Colonic mucosa (tissue), 4 donors: ENCODE data around the gene PCDHGA4. TPM values are rescaled to one million over a fixed set of nuclear protein-coding genes. Genes with fewer than 3 reads are reported as not detected.
"Not testable (repeated sequence)": the region's sequence is repeated elsewhere in the genome, so short reads cannot be mapped to it uniquely, and the experiment has no call there.

Experiments
- DNase-seq: peaks from one replicate; pipeline ENCODE4 v3.0.0-alpha.2; 2020
- H3K27ac ChIP-seq: fragments of 200-600 bp; one replicate; pipeline ENCODE4 v1.8.0; 2021
- H3K27me3 ChIP-seq: fragments of 200-600 bp; one replicate; pipeline ENCODE4 v1.8.0; 2021
- H3K36me3 ChIP-seq: fragments of 200-600 bp; one replicate; pipeline ENCODE4 v1.8.0; 2021
- H3K4me1 ChIP-seq: fragments of 200-600 bp; one replicate; pipeline ENCODE4 v1.8.0; 2021; ENCODE audit warnings: mild to moderate bottlenecking
- H3K4me3 ChIP-seq: fragments of 200-600 bp; one replicate; pipeline ENCODE4 v1.8.0; 2021
- H3K9ac ChIP-seq, 2 donors: one replicate each; pipeline ENCODE4 v1.7.0; 2013; ENCODE audit warnings: control low read depth in 2 of 2, low read depth in 2 of 2, low read length in 2 of 2
- H3K9me3 ChIP-seq: fragments of 200-600 bp; one replicate; pipeline ENCODE4 v1.8.0; 2021
- CTCF ChIP-seq: fragments of 200-600 bp; IDR thresholded peaks from one replicate; pipeline ENCODE4 v1.8.0; 2022; ENCODE audit warnings: antibody characterized with exemption, mild to moderate bottlenecking
- intact Hi-C: fragments of 100-400 bp; cut with DNase I; formaldehyde crosslinking; loops from one replicate; pipeline ENCODE4 v1.14.1; 2022
- total RNA-seq, 2 donors: library from RNA; stranded (reverse); fragmentation: NEBNext Ultra II Directional in 1 of 2; extraction: Animal tissue kit (Norgen Biotek cat#: 25700) in 1 of 2; gene quantifications; one replicate each; pipeline ENCODE4 v1.2.1, GENCODE V29; 2021
- donor health status: healthy.
- donor health status: DM: no; HTN: no; CAD: no.
- donor health status: DM: no; HTN: no; CAD: no.

Gene PCDHGA4
- total RNA-seq = 1 to 10 TPM in 1 of 2 donors, under 1 TPM in 1; 0.20 to 1.4 TPM

DNA sequence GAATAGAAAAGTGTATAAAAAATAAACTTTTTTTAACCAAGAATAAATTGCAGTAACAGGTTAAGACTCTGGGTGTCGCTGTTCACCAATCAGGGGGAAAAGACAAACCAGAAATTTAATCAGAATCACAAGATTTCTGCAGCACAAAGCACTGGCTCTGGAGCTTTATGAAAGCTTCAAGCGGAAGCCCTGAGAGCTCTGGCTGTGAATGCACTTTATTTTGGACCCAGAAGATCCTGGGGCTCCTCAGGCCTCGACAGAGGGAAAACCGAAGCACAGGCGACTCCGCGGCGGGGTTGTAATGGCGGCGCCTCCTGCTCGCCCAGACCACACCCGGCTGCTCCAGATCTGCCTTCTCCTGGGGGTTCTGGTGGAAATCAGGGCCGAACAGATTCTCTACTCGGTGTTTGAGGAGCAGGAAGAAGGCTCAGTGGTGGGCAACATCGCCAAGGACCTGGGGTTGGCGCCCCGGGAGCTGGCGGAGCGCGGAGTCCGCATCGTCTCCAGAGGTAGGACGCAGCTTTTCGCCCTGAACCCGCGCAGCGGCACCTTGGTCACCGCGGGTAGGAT lies at the start of gene PCDHGA4:
Gene PCDHGA4 (plus strand): TSS at position 122 of the 570 bp plus-strand sequence. CDS start 87 bp downstream, at position 209.
- DNase-seq = no peak
- Histone ChIP-seq H3K9me3 (no peaks in the 10 kb centered on the region), H3K36me3 (no peaks in the 10 kb centered on the region), H3K4me3 (no peak within 1 kb of the TSS), H3K27ac (no peak within 1 kb of the TSS), H3K4me1 (no peaks in the 10 kb centered on the region), H3K9ac (no peak within 1 kb of the TSS), H3K27me3 (no peaks in the 10 kb centered on the region)
- TF ChIP-seq CTCF = no peak
- intact Hi-C loops = no loop called here

- DNase-seq = no peak
- Histone ChIP-seq H3K27ac (no peak overlapping the region), H3K9ac (no peak overlapping the region), H3K4me1 (no peaks in the 10 kb centered on the region), H3K4me3 (no peak overlapping the region), H3K9me3 (peaks cover 18% of the 10 kb centered on the region), H3K36me3 (no peaks in the 10 kb centered on the region), H3K27me3 (no peaks in the 10 kb centered on the region)
- TF ChIP-seq CTCF = no peak
- intact Hi-C loops = no loop called here
These were observed 48.2 kb upstream of the PCDHGA4 start for GRCh38 chr5:141306630-141307029.

DNA sequence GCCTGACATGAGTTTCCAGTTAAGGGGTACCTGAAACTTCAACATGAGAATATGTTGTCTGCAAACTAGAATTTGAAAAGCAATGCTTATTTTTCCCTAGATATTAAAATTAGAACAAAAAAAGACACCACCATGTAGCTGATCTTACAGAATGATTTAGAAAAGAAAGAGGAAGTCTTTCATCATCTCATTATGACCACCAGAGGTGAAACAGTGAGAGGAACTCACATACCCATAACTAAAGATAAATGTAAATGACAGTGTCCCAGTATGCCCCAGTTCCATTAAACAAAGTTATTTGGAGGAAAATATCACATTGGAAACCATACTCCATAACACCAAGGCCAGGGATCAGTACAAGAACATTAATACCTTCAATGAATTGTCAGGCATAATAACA lies 41.1 kb upstream of the PCDHGA4 start:
- Histone ChIP-seq H3K4me3 (no peak overlapping the region), H3K9ac (no peak overlapping the region), H3K27ac (no peak overlapping the region), H3K36me3 (no peaks in the 10 kb centered on the region), H3K4me1 (no peaks in the 10 kb centered on the region), H3K27me3 (no peaks in the 10 kb centered on the region), H3K9me3 (peaks cover 14% of the 10 kb centered on the region)
- TF ChIP-seq CTCF = no peak
- DNase-seq = no peak
- intact Hi-C loops = no loop called here

- H3K27me3 ChIP-seq, DNase-seq, H3K27ac ChIP-seq, intact Hi-C loops, H3K36me3 ChIP-seq, H3K9ac ChIP-seq, H3K4me1 ChIP-seq, H3K4me3 ChIP-seq: not testable (repeated sequence)
- peaks cover 14% of the 10 kb centered on the region for H3K9me3 ChIP-seq
These were observed 37.9 kb upstream of the PCDHGA4 start for GRCh38 chr5:141316963-141317362.

- intact Hi-C loops = no loop called here
These were observed 35.6 kb upstream of the PCDHGA4 start for GRCh38 chr5:141319202-141319601.

More at GRCh38 chr5:141319202-141319601, 35.6 kb upstream of the PCDHGA4 start:
- H3K27ac ChIP-seq = no peak overlapping the region
- H3K36me3 ChIP-seq = no peaks in the 10 kb centered on the region
- DNase-seq = no peak
- H3K9ac ChIP-seq = no peak overlapping the region
- no peaks in the 10 kb centered on the region for H3K4me1 ChIP-seq
- no peaks in the 10 kb centered on the region for H3K27me3 ChIP-seq
- no peak overlapping the region for H3K4me3 ChIP-seq
- TF ChIP-seq CTCF = no peak
- peaks cover 14% of the 10 kb centered on the region for H3K9me3 ChIP-seq
